Loucy (cell line): ENCODE measurements around the gene LYPD3.
A peak's percentile ranks its signal among the peaks of the same experiment; 100 is the strongest.

ENCODE experiments used
- H2AFZ ChIP-seq: fragments of 200-600 bp; sonication (generic); 2 replicates; pipeline ENCODE4 v1.6.0; 2016; ENCODE audit warnings: antibody characterized with exemption, mild to moderate bottlenecking, low read length, moderate library complexity
- H3F3A ChIP-seq: fragments of 200-600 bp; 2 replicates; pipeline ENCODE4 v1.6.0; 2016; ENCODE audit warnings: antibody characterized with exemption, low read depth, mild to moderate bottlenecking
- H3K27me3 ChIP-seq: fragments of 200-600 bp; sonication (generic); 2 replicates; pipeline ENCODE4 v1.6.1; 2014; ENCODE audit warnings: low read length, mild to moderate bottlenecking; ENCODE audit not compliant: insufficient read depth, poor library complexity, severe bottlenecking
- H3K36me3 ChIP-seq: fragments of 200-600 bp; sonication (generic); 2 replicates; pipeline ENCODE4 v1.6.1; 2016; ENCODE audit warnings: low read length; ENCODE audit not compliant: insufficient read depth
- H3K4me1 ChIP-seq: fragments of 200-600 bp; sonication (generic); 2 replicates; pipeline ENCODE4 v1.5.1; 2014; ENCODE audit warnings: low read length, mild to moderate bottlenecking; ENCODE audit not compliant: insufficient read depth, poor library complexity, severe bottlenecking
- H3K4me2 ChIP-seq: fragments of 200-600 bp; sonication (generic); 2 replicates; pipeline ENCODE4 v1.6.0; 2014; ENCODE audit warnings: antibody characterized with exemption, low read length, low read depth, mild to moderate bottlenecking; ENCODE audit not compliant: poor library complexity, severe bottlenecking
- H3K4me3 ChIP-seq: fragments of 200-600 bp; sonication (generic); 2 replicates; pipeline ENCODE4 v1.5.1; 2014; ENCODE audit warnings: low read length, mild to moderate bottlenecking, mixed read lengths; ENCODE audit not compliant: poor library complexity, severe bottlenecking
- H3K79me2 ChIP-seq: fragments of 200-600 bp; sonication (generic); 2 replicates; pipeline ENCODE4 v1.6.1; 2014; ENCODE audit warnings: low read length; ENCODE audit not compliant: insufficient read depth
- H3K9ac ChIP-seq: fragments of 200-600 bp; sonication (generic); 2 replicates; pipeline ENCODE4 v1.6.0; 2014; ENCODE audit warnings: mild to moderate bottlenecking, low read depth, low read length, moderate library complexity; ENCODE audit not compliant: poor library complexity, severe bottlenecking
- H3K9me2 ChIP-seq: fragments of 200-600 bp; sonication (generic); replicated peaks from 2 replicates; pipeline ENCODE4 v1.6.1; 2016; ENCODE audit warnings: low read depth, low read length, mixed read lengths
- H3K9me3 ChIP-seq: fragments of 200-600 bp; sonication (generic); 2 replicates; pipeline ENCODE4 v1.6.1; 2014; ENCODE audit warnings: mild to moderate bottlenecking, antibody characterized with exemption, low read length, low read depth; ENCODE audit not compliant: insufficient read depth
- H4K20me1 ChIP-seq: fragments of 200-600 bp; sonication (generic); 2 replicates; pipeline ENCODE4 v1.6.0; 2014; ENCODE audit warnings: antibody characterized with exemption, low read length, mild to moderate bottlenecking; ENCODE audit not compliant: insufficient read depth, poor library complexity, severe bottlenecking
- CTCF ChIP-seq: fragments of 200-600 bp; sonication (generic); conservative IDR thresholded peaks from 2 replicates; pipeline ENCODE4 v1.5.1; 2014; ENCODE audit warnings: mild to moderate bottlenecking, antibody characterized with exemption, low read length
- EZH2phosphoT487 ChIP-seq: fragments of 200-600 bp; IDR thresholded peaks from 2 replicates; pipeline ENCODE4 v1.6.1; 2018; ENCODE audit warnings: antibody characterized with exemption, mild to moderate bottlenecking, moderate library complexity, borderline replicate concordance

LYPD3 gene

GRCh38 chr19:43478323-43478722 lies 12.9 kb upstream of the LYPD3 start:
- H3K4me1 ChIP-seq: no peaks in the 10 kb centered on the region
- no peaks in the 10 kb centered on the region for H3K27me3 ChIP-seq
- H3K36me3 ChIP-seq: no peaks in the 10 kb centered on the region
- H2AFZ ChIP-seq: no peak overlapping the region
- no peak overlapping the region for H3K4me3 ChIP-seq
- H3K9me2 ChIP-seq: no peaks in the 10 kb centered on the region
- H3K79me2 ChIP-seq: no peaks in the 10 kb centered on the region
- no peak overlapping the region for H3K9ac ChIP-seq
- no peaks in the 10 kb centered on the region for H3F3A ChIP-seq
- H4K20me1 ChIP-seq: no peaks in the 10 kb centered on the region
- TF ChIP-seq CTCF: no peak
- TF ChIP-seq EZH2phosphoT487: no peak
- H3K9me3 ChIP-seq: no peaks in the 10 kb centered on the region
- no peak overlapping the region for H3K4me2 ChIP-seq

GRCh38 chr19:43476606-43477005 lies 11.2 kb upstream of the LYPD3 start:
- Histone ChIP-seq H2AFZ (no peak overlapping the region), H4K20me1 (no peaks in the 10 kb centered on the region), H3K4me3 (no peak overlapping the region), H3K9me3 (no peaks in the 10 kb centered on the region), H3K4me1 (no peaks in the 10 kb centered on the region), H3K27me3 (no peaks in the 10 kb centered on the region), H3K4me2 (no peak overlapping the region), H3F3A (no peaks in the 10 kb centered on the region), H3K9me2 (no peaks in the 10 kb centered on the region), H3K36me3 (no peaks in the 10 kb centered on the region), H3K9ac (no peak overlapping the region), H3K79me2 (no peaks in the 10 kb centered on the region)
- no peak for TF ChIP-seq EZH2phosphoT487
- TF ChIP-seq CTCF: no peak

GRCh38 chr19:43474986-43475705 lies 9.7 kb upstream of the LYPD3 start:
- no peaks in the 10 kb centered on the region for H3F3A ChIP-seq
- no peak overlapping the region for H3K9ac ChIP-seq
- H3K9me3 ChIP-seq: no peaks in the 10 kb centered on the region
- no peak overlapping the region for H3K4me3 ChIP-seq
- H3K4me1 ChIP-seq: no peaks in the 10 kb centered on the region
- no peak overlapping the region for H3K4me2 ChIP-seq
- TF ChIP-seq EZH2phosphoT487: no peak
- TF ChIP-seq CTCF: no peak
- H3K79me2 ChIP-seq: no peaks in the 10 kb centered on the region
- no peaks in the 10 kb centered on the region for H3K9me2 ChIP-seq
- H2AFZ ChIP-seq: peak overlapping the region; percentile 43; the same call in 1 of the 2 replicates
- no peaks in the 10 kb centered on the region for H3K27me3 ChIP-seq
- no peaks in the 10 kb centered on the region for H3K36me3 ChIP-seq
- H4K20me1 ChIP-seq: no peaks in the 10 kb centered on the region
